ENCODE measurements around the gene ING4.

Gene ING4

GRCh38 chr12:6626654-6627283 lies 36.1 kb downstream of the ING4 start:
- ATAC-seq (ENCODE audit: low read depth), result no peak
- H3K36me3 ChIP-seq (ENCODE audit: low read depth), result 0 out of 2 replicates have a peak, but pooled peaks cover 3% of the 10 kb centered on the region
- no peak for TF ChIP-seq CTCF (IDR thresholded peaks at IDR 0.05; ENCODE audit: poor library complexity, severe bottlenecking)
- H3K9me3 ChIP-seq (ENCODE audit: severe bottlenecking), result no peaks in the 10 kb centered on the region
- H3K27me3 ChIP-seq (ENCODE audit: insufficient read depth, poor library complexity, severe bottlenecking), result no peaks in the 10 kb centered on the region
- no peaks in the 10 kb centered on the region for H3K4me1 ChIP-seq (ENCODE audit: insufficient read depth, poor library complexity, severe bottlenecking)
- no peak overlapping the region for H3K4me3 ChIP-seq (ENCODE audit: severe bottlenecking)
- DNase-seq (ENCODE audit: low spot score), result no peak
- H3K27ac ChIP-seq (ENCODE audit: poor library complexity, severe bottlenecking), result no peak overlapping the region

- ATAC-seq (ENCODE audit: low read depth), result no peak
- TF ChIP-seq CTCF (IDR thresholded peaks at IDR 0.05; ENCODE audit: poor library complexity, severe bottlenecking), result no peak
- no peaks in the 10 kb centered on the region for H3K27me3 ChIP-seq (ENCODE audit: insufficient read depth, poor library complexity, severe bottlenecking)
Observed at GRCh38 chr12:6620885-6621274, 42.0 kb downstream of the ING4 start.

GRCh38 chr12:6620137-6620884 lies 42.6 kb downstream of the ING4 start:
- DNase-seq (ENCODE audit: low spot score) (no peak), ATAC-seq (ENCODE audit: low read depth) (no peak)
- no peak overlapping the region for H3K27ac ChIP-seq (ENCODE audit: poor library complexity, severe bottlenecking)
- no peaks in the 10 kb centered on the region for H3K4me1 ChIP-seq (ENCODE audit: insufficient read depth, poor library complexity, severe bottlenecking)
- no peaks in the 10 kb centered on the region for H3K27me3 ChIP-seq (ENCODE audit: insufficient read depth, poor library complexity, severe bottlenecking)
- H3K4me3 ChIP-seq (ENCODE audit: severe bottlenecking), result no peak overlapping the region
- TF ChIP-seq CTCF (IDR thresholded peaks at IDR 0.05; ENCODE audit: poor library complexity, severe bottlenecking), result no peak
- H3K9me3 ChIP-seq (ENCODE audit: severe bottlenecking), result no peaks in the 10 kb centered on the region
- peaks cover 6% of the 10 kb centered on the region for H3K36me3 ChIP-seq (ENCODE audit: low read depth)

More at GRCh38 chr12:6620885-6621274, 42.0 kb downstream of the ING4 start:
- Histone ChIP-seq H3K9me3 (ENCODE audit: severe bottlenecking) (no peaks in the 10 kb centered on the region), H3K36me3 (ENCODE audit: low read depth) (peaks cover 6% of the 10 kb centered on the region), H3K4me3 (ENCODE audit: severe bottlenecking) (no peak overlapping the region), H3K4me1 (ENCODE audit: insufficient read depth, poor library complexity, severe bottlenecking) (no peaks in the 10 kb centered on the region), H3K27ac (ENCODE audit: poor library complexity, severe bottlenecking) (no peak overlapping the region)
- DNase-seq (ENCODE audit: low spot score), result no peak

GRCh38 chr12:6618483-6619225 lies 44.3 kb downstream of the ING4 start:
- Histone ChIP-seq H3K4me1 (ENCODE audit: insufficient read depth, poor library complexity, severe bottlenecking) (no peaks in the 10 kb centered on the region), H3K9me3 (ENCODE audit: severe bottlenecking) (no peaks in the 10 kb centered on the region), H3K4me3 (ENCODE audit: severe bottlenecking) (no peak overlapping the region), H3K27me3 (ENCODE audit: insufficient read depth, poor library complexity, severe bottlenecking) (no peaks in the 10 kb centered on the region), H3K27ac (ENCODE audit: poor library complexity, severe bottlenecking) (no peak overlapping the region), H3K36me3 (ENCODE audit: low read depth) (peaks cover 6% of the 10 kb centered on the region)
- no peak for ATAC-seq (ENCODE audit: low read depth)
- TF ChIP-seq CTCF (IDR thresholded peaks at IDR 0.05; ENCODE audit: poor library complexity, severe bottlenecking), result no peak
- no peak for DNase-seq (ENCODE audit: low spot score)

All from RWPE2 (cell line).